GM12891 (cell line): ENCODE results near the gene ACBD4.

Source experiments
- POLR2A ChIP-seq: IDR thresholded peaks from 2 replicates; pipeline ENCODE4 v1.6.1; 2011; ENCODE audit warnings: low read depth, low read length, control low read depth
- POLR2AphosphoS5 ChIP-seq: IDR thresholded peaks from 2 replicates; pipeline ENCODE4 v1.6.1; 2011; ENCODE audit warnings: low read depth, low read length, control low read depth
- TAF1 ChIP-seq: IDR thresholded peaks from 2 replicates; pipeline ENCODE4 v1.6.1; 2011; ENCODE audit warnings: low read depth, low read length, control low read depth

DNA sequence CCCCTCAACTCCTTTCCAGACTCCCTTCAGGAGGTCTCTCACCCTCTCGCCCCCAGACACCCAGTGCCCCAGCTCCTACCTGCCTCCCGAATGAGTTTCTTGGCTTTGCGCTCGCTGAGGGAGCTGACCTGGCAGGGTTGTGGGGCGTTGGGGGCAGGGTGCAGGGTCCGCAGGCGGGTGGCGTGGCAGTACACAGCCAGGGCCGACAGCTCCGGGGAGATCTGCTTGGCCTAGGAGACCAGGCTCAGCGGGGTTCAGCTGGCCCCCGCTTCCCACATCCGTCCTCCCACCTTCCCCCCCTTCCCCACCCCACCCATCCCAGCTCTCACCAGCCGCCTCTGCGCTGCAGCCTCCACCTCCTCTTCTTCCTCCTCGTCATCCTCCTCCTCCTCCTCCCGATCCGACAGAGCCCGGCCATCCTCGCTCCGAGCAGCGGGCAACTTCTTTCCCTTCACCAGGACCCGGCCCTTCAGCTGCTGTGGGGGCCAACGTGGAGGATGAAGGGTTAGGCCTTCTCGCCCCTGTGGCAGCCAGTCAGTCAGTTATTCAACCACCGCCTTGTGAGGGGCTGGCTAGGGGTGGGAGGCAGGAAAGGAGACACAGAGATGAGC lies 20.4 kb upstream of the ACBD4 start:
- TF ChIP-seq POLR2A (no peak), TAF1 (no peak), POLR2AphosphoS5 (no peak)
